PC-9 (cell line): ENCODE measurements around the gene CDC5L. TPM values are rescaled to one million over a fixed set of nuclear protein-coding genes. Genes with fewer than 3 reads are reported as not detected.

Experiments
- BruUV-seq: library from RNA; stranded (reverse); fragments of 400-500 nt; replicated peaks from 2 replicates; lab custom pipeline; 2021; lab: Mats Ljungman, UMichigan
- CTCF ChIA-PET: fragments of 300-600 bp; sonication (Branson Sonifier 250); formaldehyde crosslinking; loops from one replicate; lab custom pipeline; 2022; ENCODE audit warnings: antibody characterized with exemption; lab: Charles Lee
- POLR2A ChIA-PET: fragments of 300-600 bp; sonication (Branson Sonifier 250); formaldehyde crosslinking; loops from one replicate; lab custom pipeline; 2022; ENCODE audit warnings: antibody characterized with exemption; ENCODE audit not compliant: unreplicated experiment; lab: Charles Lee
- DNase-seq, 2 experiments: peaks; one replicate each; pipeline versions ENCODE4 v3.0.0 to v3.0.0-alpha.2; 2015 to 2022; ENCODE audit warnings: mixed read lengths in 1 of 2
- H2AFZ ChIP-seq: fragments of 200-600 bp; sonication (generic); 2 replicates; pipeline ENCODE4 v1.8.1; 2017; ENCODE audit warnings: antibody characterized with exemption
- H3F3A ChIP-seq: fragments of 200-600 bp; sonication (generic); 2 replicates; pipeline ENCODE4 v1.8.1; 2017; ENCODE audit warnings: antibody characterized with exemption, mild to moderate bottlenecking, low read depth; ENCODE audit not compliant: insufficient read depth
- H3K27ac ChIP-seq: fragments of 200-600 bp; sonication (generic); 2 replicates; pipeline ENCODE4 v1.6.1; 2016; ENCODE audit warnings: mixed run types
- H3K27me3 ChIP-seq: fragments of 200-600 bp; sonication (generic); 2 replicates; pipeline ENCODE4 v1.6.1; 2016; ENCODE audit warnings: low read depth, mixed run types; ENCODE audit not compliant: insufficient read depth
- H3K36me3 ChIP-seq: fragments of 200-600 bp; sonication (generic); 2 replicates; pipeline ENCODE4 v1.6.1; 2016; ENCODE audit warnings: low read depth, mixed run types
- H3K4me1 ChIP-seq: fragments of 200-600 bp; sonication (generic); replicated peaks from 2 replicates; pipeline ENCODE4 v1.6.1; 2016; ENCODE audit warnings: mixed run types; ENCODE audit not compliant: insufficient read depth
- H3K4me2 ChIP-seq: fragments of 200-600 bp; sonication (generic); 2 replicates; pipeline ENCODE4 v1.6.1; 2017; ENCODE audit warnings: mixed run types
- H3K4me3 ChIP-seq: fragments of 200-600 bp; sonication (generic); 2 replicates; pipeline ENCODE4 v1.6.1; 2016; ENCODE audit warnings: mixed run types
- H3K79me2 ChIP-seq: fragments of 200-600 bp; sonication (generic); 2 replicates; pipeline ENCODE4 v1.6.1; 2017; ENCODE audit warnings: low read depth, mixed run types
- H3K9me2 ChIP-seq: fragments of 200-600 bp; sonication (generic); 2 replicates; pipeline ENCODE4 v1.8.1; 2017; ENCODE audit warnings: mild to moderate bottlenecking; ENCODE audit not compliant: insufficient read depth
- H3K9me3 ChIP-seq: fragments of 200-600 bp; sonication (generic); 2 replicates; pipeline ENCODE4 v1.8.1; 2016; ENCODE audit warnings: low read depth; ENCODE audit not compliant: insufficient read depth
- H4K20me1 ChIP-seq: fragments of 200-600 bp; sonication (generic); 2 replicates; pipeline ENCODE4 v1.8.1; 2017; ENCODE audit not compliant: insufficient read depth
- EZH2 ChIP-seq: fragments of 200-600 bp; sonication (generic); IDR thresholded peaks from 2 replicates; pipeline ENCODE4 v1.8.0; 2017; ENCODE audit warnings: antibody characterized with exemption, low read depth
- intact Hi-C: fragments of 100-400 bp; cut with micrococcal nuclease; formaldehyde crosslinking; loops from one replicate; pipeline ENCODE4 v1.10.0; 2022; ENCODE audit not compliant: unreplicated experiment
- total RNA-seq: library from RNA; stranded (reverse); gene quantifications from 2 replicates; pipeline ENCODE4 v1.2.3, GENCODE V29; 2021
- TF ChIP-seq, protein P1 (sequence below): fragments of 200-600 bp; sonication (generic); conservative IDR thresholded peaks from 2 replicates; pipeline ENCODE4 v1.6.1; 2017; ENCODE audit warnings: mixed run types, antibody characterized with exemption, mild to moderate bottlenecking, moderate library complexity

Gene CDC5L
- total RNA-seq, 1 experiment from 2014 or later = 24.0 TPM

DNA sequence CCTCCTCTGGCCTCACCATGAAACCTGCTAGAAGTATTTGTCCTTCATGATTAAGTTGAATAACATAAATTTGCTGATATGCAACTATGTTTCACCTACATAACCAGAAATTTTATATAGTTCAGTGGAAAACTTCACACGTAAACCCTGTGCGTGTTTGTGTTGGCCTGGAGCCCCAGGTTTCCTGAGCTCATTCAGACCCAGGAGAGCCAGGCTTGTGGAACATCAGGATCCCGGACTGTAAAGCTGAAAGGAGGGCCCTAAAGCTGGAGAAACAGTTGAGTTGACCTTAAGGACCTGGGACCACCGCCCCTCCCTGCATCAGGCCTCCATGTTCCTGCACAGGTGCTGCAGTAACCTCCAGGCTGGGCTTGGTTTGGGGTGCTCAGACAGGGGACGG lies 48.2 kb upstream of the CDC5L start:
- H3K4me2 ChIP-seq = no peak overlapping the region

DNA sequence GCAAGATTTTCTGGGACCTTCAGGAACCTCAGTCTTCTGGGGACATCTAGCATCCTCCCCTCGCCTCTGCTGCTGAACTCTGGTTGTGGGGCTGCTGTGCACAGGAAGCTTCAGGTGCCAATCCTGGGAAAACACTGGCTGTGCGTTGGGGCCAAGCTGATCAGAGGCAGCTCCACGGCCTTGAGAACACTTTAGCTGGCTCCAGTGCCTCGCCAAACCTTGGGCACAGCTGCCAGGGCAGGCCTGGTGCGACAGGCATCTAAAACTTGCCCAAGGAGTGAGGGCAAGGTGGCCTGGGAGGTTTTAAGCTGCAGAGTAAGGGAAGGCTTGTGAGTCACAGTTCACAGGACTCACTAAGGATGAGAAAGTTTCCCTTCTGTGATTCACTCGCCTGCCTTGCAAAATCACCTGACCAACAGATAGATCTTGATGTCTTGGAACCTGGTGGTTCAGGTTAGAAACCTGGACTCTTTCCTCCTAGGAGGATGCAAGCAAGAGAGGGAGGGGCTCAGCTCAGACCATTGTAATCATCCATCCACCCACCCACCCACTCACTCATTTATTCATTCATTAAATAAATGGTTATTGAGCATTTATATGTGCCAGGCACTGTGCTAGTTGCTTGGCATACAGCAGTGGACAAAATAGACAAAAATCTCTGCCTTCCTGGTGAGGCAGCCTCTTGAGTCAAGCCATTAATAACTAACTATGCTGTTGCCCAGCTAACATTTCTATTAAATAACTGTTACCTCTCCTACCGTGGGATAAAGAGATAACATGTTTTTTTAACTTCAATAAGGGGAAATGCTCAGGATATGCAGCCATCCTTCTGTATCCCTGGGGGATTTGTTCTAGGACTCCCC lies 47.5 kb upstream of the CDC5L start:
- peaks cover 30% of the 10 kb centered on the region for H3K27me3 ChIP-seq

More for the DNA sequence above, 48.2 kb upstream of the CDC5L start:
- H3K4me3 ChIP-seq = no peak overlapping the region
- intact Hi-C loops = loop anchor here (2.0 to 5.0 kb wide), 2 partner anchors 242 to 672 kb away; no protein-coding TSS in a partner anchor
- no peaks in the 10 kb centered on the region for H3K9me3 ChIP-seq
- BruUV-seq = no TSS peak
- H3K36me3 ChIP-seq = no peaks in the 10 kb centered on the region
- CTCF ChIA-PET = no interaction called here
- TF ChIP-seq EZH2 = no peak
- TF ChIP-seq, protein P1, sequence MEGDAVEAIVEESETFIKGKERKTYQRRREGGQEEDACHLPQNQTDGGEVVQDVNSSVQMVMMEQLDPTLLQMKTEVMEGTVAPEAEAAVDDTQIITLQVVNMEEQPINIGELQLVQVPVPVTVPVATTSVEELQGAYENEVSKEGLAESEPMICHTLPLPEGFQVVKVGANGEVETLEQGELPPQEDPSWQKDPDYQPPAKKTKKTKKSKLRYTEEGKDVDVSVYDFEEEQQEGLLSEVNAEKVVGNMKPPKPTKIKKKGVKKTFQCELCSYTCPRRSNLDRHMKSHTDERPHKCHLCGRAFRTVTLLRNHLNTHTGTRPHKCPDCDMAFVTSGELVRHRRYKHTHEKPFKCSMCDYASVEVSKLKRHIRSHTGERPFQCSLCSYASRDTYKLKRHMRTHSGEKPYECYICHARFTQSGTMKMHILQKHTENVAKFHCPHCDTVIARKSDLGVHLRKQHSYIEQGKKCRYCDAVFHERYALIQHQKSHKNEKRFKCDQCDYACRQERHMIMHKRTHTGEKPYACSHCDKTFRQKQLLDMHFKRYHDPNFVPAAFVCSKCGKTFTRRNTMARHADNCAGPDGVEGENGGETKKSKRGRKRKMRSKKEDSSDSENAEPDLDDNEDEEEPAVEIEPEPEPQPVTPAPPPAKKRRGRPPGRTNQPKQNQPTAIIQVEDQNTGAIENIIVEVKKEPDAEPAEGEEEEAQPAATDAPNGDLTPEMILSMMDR = no peak
- H2AFZ ChIP-seq = no peak overlapping the region
- H3K27ac ChIP-seq = no peak overlapping the region
- H3K79me2 ChIP-seq = no peaks in the 10 kb centered on the region
- H4K20me1 ChIP-seq = no peaks in the 10 kb centered on the region
- H3K27me3 ChIP-seq = peaks cover 23% of the 10 kb centered on the region
- DNase-seq = no peak
- POLR2A ChIA-PET = no interaction called here
- H3K4me1 ChIP-seq = peaks cover 7% of the 10 kb centered on the region; the same call in 1 of the 2 replicates
- H3K9me2 ChIP-seq = no peaks in the 10 kb centered on the region
- H3F3A ChIP-seq = peaks cover 13% of the 10 kb centered on the region; the same call in 1 of the 2 replicates

GRCh38 chr6:44341095-44341890 lies 46.2 kb upstream of the CDC5L start:
- Histone ChIP-seq H3F3A (peaks cover 13% of the 10 kb centered on the region; the same call in 1 of the 2 replicates), H3K9me2 (no peaks in the 10 kb centered on the region), H2AFZ (no peak overlapping the region), H3K79me2 (no peaks in the 10 kb centered on the region), H3K36me3 (no peaks in the 10 kb centered on the region), H3K9me3 (no peaks in the 10 kb centered on the region), H3K4me1 (peaks cover 7% of the 10 kb centered on the region; the same call in 1 of the 2 replicates), H3K27me3 (peaks cover 40% of the 10 kb centered on the region), H3K4me3 (no peak overlapping the region), H4K20me1 (no peaks in the 10 kb centered on the region), H3K4me2 (no peak overlapping the region), H3K27ac (no peak overlapping the region)
- BruUV-seq = no TSS peak
- no peak for DNase-seq
- CTCF ChIA-PET = no interaction called here
- TF ChIP-seq, protein P1 = no peak
- TF ChIP-seq EZH2 = no peak
- POLR2A ChIA-PET = no interaction called here
- intact Hi-C loops = no loop called here

More for the DNA sequence above, 47.5 kb upstream of the CDC5L start:
- Histone ChIP-seq H3K4me1 (peaks cover 7% of the 10 kb centered on the region; the same call in 1 of the 2 replicates), H3K4me2 (no peak overlapping the region), H3K27ac (no peak overlapping the region), H4K20me1 (no peaks in the 10 kb centered on the region), H3K79me2 (no peaks in the 10 kb centered on the region), H2AFZ (no peak overlapping the region), H3K9me3 (no peaks in the 10 kb centered on the region), H3K4me3 (no peak overlapping the region), H3F3A (peaks cover 13% of the 10 kb centered on the region; the same call in 1 of the 2 replicates), H3K9me2 (no peaks in the 10 kb centered on the region), H3K36me3 (no peaks in the 10 kb centered on the region)
- ChIA-PET CTCF (no interaction called here), POLR2A (no interaction called here)
- DNase-seq = peak; percentile 10 to 79
- no TSS peak for BruUV-seq
- intact Hi-C loops = loop anchor here (2.0 to 5.0 kb wide), 2 partner anchors 243 to 673 kb away; no protein-coding TSS in a partner anchor
- TF ChIP-seq, protein P1 = no peak
- TF ChIP-seq EZH2 = no peak
